Stimulated activated CD4-positive, alpha-beta T cell treated with anti-CD3 and anti-CD28 coated beads, Interleukin-1b, Interleukin-23, amount 100 ng/mL, for 48 hours (primary cell): ENCODE data around the gene SLC35F4.
"Not testable (repeated sequence)": the region's sequence is repeated elsewhere in the genome, so short reads cannot be mapped to it uniquely, and the experiment has no call there.

Source experiments
- DNase-seq: peaks from one replicate; pipeline ENCODE4 v3.0.0-alpha.2; 2020

The SLC35F4 gene

GRCh38 chr14:57714487-57714931 is 151.4 kb downstream of the SLC35F4 start:
- no peak for DNase-seq

DNA sequence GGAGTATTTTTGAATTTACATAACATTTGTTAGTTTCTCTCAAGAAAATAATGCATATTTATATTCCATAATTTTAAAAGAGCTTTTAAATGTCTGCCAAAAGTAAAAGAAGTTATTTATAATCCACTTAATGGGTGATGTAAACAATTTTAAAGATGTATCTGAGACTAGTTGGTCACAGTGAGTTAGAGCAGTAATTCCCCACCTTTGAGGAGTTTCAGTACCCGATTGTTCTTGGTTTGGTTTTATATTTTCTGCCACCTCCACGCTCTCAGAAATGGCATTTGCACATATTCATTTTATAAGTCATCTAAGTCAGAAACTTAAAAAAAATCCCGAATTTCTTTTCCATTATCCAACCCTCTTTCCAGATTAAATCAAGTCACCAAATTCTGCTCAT is 153.2 kb downstream of the SLC35F4 start:
- DNase-seq: no peak

GRCh38 chr14:57712102-57712501 is 153.8 kb downstream of the SLC35F4 start:
- DNase-seq: no peak

DNA sequence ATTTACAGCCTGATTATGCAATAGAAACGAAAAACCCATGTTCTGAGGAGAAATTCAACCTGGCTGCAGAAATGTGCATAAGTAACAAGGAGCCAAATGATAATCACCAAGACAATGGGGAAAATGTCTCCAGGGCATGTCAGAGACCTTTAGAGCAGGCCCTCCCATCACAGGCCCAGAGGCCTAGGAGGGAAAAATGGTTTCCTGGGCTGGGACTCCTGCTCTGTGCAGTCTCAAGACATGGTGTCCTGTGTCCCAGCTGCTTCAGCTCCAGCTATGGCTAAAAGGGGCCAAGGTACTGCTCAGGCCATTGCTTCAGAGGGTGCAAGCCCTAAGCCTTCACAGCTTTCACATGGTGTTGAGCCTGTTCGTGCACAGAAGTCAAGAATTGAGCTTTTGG is 156.0 kb downstream of the SLC35F4 start:
- no peak for DNase-seq

DNA sequence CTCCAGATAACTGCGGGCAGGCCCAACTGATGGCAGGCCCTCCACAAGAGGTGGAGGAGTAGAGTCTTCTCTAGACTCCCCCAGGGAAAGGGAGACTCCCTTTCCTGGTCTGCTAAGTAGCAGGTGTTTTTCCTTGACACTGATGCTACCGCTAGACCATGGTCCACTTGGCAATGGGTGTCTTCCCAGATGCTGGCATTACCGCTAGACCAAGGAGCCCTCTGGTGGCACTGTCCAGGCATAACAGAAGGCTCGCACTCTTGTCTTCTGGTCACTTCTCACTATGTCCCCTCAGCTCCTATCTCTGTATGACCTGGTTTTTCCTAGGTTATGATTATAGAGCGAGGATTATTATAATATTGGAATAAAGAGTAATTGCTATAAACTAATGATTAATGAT is 156.8 kb downstream of the SLC35F4 start:
- not testable (repeated sequence) for DNase-seq

DNA sequence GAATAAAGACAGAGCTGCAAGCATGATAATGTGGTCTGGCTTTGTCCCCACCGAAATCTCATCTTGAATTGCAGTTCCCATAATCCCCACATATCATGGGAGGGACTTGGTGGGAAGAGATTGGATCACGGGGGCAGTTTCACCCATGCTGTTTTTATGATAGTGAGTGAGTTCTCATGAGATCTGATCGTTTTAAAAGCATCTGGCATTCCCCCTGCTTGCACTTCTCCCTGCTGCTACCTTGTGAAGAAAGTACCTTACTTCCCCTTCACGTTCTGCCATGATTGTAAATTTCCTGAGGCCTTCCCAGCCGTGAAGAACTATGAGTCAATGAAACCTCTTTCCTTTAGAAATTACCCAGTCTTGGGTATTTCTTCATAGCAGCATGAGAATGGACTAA is 158.7 kb downstream of the SLC35F4 start:
- no peak for DNase-seq

DNA sequence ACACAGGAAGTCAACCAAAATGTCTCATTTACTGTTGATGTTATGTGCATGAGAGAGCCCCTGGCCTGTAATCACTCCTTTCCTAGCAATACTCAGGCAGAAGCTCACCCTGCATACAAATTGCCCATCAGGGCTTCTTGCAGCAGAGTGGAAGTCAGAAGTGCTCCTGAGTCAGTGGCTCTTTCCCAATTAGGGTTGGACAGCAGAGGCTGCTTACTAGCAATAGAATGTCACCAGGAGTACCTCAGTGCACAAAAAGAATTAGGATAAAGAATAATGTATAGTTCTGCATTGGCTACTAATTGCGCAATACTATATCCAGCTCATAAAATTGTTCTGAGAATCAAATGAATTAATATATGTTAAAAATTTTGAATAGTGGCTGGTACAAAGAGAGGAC is 161.1 kb downstream of the SLC35F4 start:
- no peak for DNase-seq

DNA sequence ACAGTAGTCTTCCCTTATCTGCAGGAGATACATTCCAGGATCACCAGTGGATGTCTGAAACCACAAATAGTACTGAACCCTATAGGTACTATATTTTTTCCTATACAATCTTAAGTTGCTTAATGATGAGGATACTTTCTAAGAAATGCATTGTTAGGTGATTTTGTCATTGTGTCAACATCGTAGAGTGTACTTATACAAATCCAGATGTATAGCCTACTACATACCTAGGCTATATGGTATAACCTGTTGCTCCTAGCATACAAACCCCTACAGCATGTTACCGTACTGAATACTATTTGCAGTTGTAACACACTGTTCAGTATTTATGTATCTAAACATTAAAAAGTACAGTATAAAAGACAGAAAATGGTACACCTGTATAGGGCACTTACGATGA is 165.9 kb downstream of the SLC35F4 start:
- no peak for DNase-seq

DNA sequence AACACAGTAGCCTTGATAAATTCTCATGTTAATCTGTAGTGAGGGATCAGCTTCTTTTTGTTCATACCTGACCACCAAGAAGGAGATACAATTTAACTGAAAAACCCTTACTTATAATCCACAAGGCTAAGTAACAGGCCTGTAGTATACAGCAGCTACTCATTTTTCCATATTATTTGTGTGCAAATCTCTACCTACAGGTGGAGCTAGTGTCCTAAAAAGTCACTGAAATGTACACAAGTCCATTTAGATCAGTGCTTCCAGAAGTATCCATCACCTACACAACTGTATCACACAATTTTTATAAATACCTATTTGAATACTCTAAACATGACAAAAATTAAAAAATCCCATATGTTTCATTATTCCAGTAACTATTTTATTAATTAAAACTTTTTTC is 173.2 kb downstream of the SLC35F4 start:
- no peak for DNase-seq

GRCh38 chr14:57687416-57687815 is 178.5 kb downstream of the SLC35F4 start:
- no peak for DNase-seq

- no peak for DNase-seq
Measured at GRCh38 chr14:57686304-57686703, 179.6 kb downstream of the SLC35F4 start.

DNA sequence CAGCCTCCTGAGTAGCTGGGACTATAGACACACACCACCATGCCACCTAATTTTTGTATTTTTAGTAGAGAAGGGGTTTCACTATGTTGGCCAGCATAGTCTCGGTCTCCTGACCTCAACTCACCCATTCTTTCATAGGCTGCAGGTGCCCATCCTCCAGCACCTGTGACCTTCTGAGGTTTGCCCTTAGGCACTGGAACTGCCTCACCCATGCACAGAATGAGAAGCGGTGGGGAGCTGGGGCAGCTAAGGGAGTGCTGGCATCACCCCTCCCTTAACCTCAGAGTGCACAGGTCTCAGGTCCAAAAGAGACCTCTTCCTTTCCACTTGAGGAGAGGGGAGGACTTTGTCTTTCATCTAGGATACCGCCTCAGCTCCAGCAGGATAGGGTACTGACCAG is 194.9 kb downstream of the SLC35F4 start:
- no peak for DNase-seq

DNA sequence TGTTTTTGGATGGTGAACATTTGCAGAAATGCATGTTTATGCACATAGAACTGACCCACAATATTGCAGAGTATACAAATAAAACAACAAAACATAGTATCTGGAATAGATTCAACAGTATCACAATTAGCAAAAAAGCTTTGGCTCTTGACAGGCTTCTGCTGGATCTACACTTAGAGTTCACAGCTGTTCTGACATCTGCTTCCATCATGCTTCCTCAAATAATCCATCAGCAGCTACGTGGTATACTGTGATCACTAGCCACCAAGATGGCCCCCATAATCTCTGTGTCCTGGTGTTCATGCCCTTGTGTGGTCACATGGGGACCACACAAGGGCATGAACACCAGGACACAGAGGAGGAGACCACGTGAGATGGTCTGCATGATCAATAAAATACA is 205.7 kb downstream of the SLC35F4 start:
- no peak for DNase-seq

- no peak for DNase-seq
Measured at GRCh38 chr14:57659052-57659451, 206.8 kb downstream of the SLC35F4 start.

- DNase-seq: no peak
Measured at GRCh38 chr14:57657487-57657886, 208.4 kb downstream of the SLC35F4 start.

GRCh38 chr14:57656853-57657252 is 209.0 kb downstream of the SLC35F4 start:
- DNase-seq: no peak

DNA sequence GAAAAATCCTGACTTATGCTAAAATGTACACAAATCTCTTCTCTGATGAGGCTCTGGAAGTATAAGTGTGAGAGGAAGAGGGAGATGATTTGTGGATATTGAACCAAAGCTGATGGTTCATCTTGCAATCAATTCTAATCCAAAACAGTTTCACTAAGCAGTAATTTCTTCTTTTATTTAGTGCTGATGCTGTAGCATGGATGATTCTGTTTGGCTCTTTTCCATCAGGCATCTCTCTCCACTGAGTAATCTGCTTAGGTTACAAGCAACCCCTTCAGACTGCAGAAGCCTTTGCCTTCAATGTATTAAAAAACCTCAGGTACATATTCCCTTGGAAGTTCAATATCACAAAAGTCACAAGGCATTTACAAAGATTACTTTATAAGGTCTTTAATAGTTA is 213.1 kb downstream of the SLC35F4 start:
- no peak for DNase-seq

- DNase-seq: no peak
Measured at GRCh38 chr14:57641776-57642175, 224.1 kb downstream of the SLC35F4 start.

- no peak for DNase-seq
Measured at GRCh38 chr14:57640036-57640435, 225.9 kb downstream of the SLC35F4 start.

GRCh38 chr14:57637901-57638300 is 228.0 kb downstream of the SLC35F4 start:
- DNase-seq: no peak

GRCh38 chr14:57634335-57634734 is 231.6 kb downstream of the SLC35F4 start:
- DNase-seq: no peak

- DNase-seq: no peak
Measured at GRCh38 chr14:57632649-57633048, 233.2 kb downstream of the SLC35F4 start.

DNA sequence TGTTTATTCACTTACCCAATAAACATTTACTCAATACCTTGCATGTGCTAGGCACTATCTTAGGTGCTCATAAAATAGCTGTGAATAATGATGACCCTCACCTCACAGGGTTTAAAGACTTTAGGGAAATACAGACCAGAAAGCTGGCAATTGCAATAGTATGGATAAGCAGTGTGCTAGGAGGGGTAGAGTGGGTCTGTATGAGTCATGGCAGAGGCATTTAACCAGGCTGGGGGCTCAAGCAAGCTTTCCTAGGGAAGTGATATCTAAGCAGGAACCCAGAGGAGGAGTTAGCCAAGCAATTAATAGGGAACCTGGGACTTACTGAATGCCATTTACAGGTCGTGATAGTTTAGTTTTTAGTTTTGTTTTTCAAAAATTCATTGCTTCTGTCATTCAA is 248.4 kb downstream of the SLC35F4 start:
- no peak for DNase-seq

DNA sequence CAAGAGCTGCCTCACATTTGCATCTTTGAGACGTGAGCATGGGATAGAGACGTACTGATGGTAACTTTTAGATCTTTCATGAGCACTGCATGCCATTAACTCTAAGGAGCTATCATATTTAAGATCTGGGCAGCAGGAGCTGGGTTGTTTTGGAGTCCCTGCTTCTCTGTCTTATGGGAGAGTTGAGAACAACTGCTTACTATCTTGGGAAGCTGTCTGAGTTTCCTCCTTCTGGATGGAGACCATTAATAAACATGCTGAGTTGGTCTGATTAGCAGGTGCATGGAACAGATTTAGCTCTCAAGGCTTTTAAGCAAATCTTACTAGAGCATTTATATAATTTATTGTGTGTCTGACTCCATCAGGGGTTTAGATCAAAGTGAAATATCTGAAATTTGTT is 252.9 kb downstream of the SLC35F4 start:
- DNase-seq: no peak

GRCh38 chr14:57611555-57612075 is 254.3 kb downstream of the SLC35F4 start:
- no peak for DNase-seq

GRCh38 chr14:57610631-57611030 is 255.3 kb downstream of the SLC35F4 start:
- DNase-seq: no peak
